Gastroesophageal sphincter (tissue), 4 donors: Measurements from ENCODE around the gene PARM1. TPM values are rescaled to one million over a fixed set of nuclear protein-coding genes. Genes with fewer than 3 reads are reported as not detected.

Experiments used
- ATAC-seq: fragments of 150-250 bp; one replicate; pipeline ENCODE4 v1.9.1; 2016; ENCODE audit warnings: mild to moderate bottlenecking, moderate library complexity
- H3K27ac ChIP-seq, 4 donors: fragments of 200-600 bp; sonication (generic) in 3 of 4; 1 replicate in 3 of 4; 2 replicates in 1 of 4; pipeline ENCODE4 v1.5.1; 2016 to 2019
- H3K27me3 ChIP-seq: fragments of 200-600 bp; sonication (generic); one replicate; pipeline ENCODE4 v1.5.1; 2019
- H3K36me3 ChIP-seq, 2 donors: fragments of 200-600 bp; sonication (generic); one replicate each; pipeline ENCODE4 v1.5.1; 2019; ENCODE audit warnings: control low read depth in 1 of 2
- H3K4me1 ChIP-seq, 3 donors: fragments of 200-600 bp; sonication (generic); 1 replicate in 2 of 3; 2 replicates in 1 of 3; pipeline ENCODE4 v1.5.1; 2016 to 2019; ENCODE audit warnings: control low read depth in 2 of 3
- H3K4me3 ChIP-seq, 2 donors: fragments of 200-600 bp; sonication (generic); one replicate each; pipeline ENCODE4 v1.5.1; 2019; ENCODE audit warnings: mild to moderate bottlenecking in 1 of 2, moderate library complexity in 1 of 2
- H3K9me3 ChIP-seq, 3 donors: fragments of 200-600 bp; sonication (generic); one replicate each; pipeline ENCODE4 v1.5.1; 2017 to 2019; ENCODE audit warnings: control low read depth in 2 of 3
- EP300 ChIP-seq: sonication (generic); formaldehyde crosslinking; IDR thresholded peaks from one replicate; pipeline ENCODE4 v1.6.1; 2017; ENCODE audit warnings: antibody characterized with exemption, mild to moderate bottlenecking
- POLR2A ChIP-seq, 2 donors: fragments of 450-650 bp; IDR thresholded peaks; one replicate each; pipeline ENCODE4 v1.6.1; 2017; ENCODE audit warnings: antibody characterized with exemption in 2 of 2, mild to moderate bottlenecking in 2 of 2, moderate library complexity in 1 of 2
- POLR2AphosphoS5 ChIP-seq: sonication (generic); formaldehyde crosslinking; IDR thresholded peaks from one replicate; pipeline ENCODE4 v1.6.1; 2017; ENCODE audit warnings: antibody characterized with exemption
- WGBS, 2 donors: methylation state at CpG; one replicate each; pipeline ENCODE4 v1.1.5; 2018; ENCODE audit warnings: low coverage in 1 of 2; 5-methylcytosine and 5-hydroxymethylcytosine counted together
- total RNA-seq, 4 donors: library from RNA; depleted of rRNA; stranded (reverse); fragments of >200 nt; gene quantifications; one replicate each; pipeline ENCODE4 v1.1.0, GENCODE V29; 2016
- TF ChIP-seq, protein P1 (sequence below), 4 experiments: fragments of 200-600 bp in 2 of 4; fragments of 450-650 bp in 2 of 4; sonication (generic) in 1 of 4; IDR thresholded peaks; one replicate each; pipeline ENCODE4 v1.5.1; 2017 to 2019; ENCODE audit warnings: antibody characterized with exemption in 4 of 4, mild to moderate bottlenecking in 2 of 4, moderate library complexity in 2 of 4

PARM1 gene
- total RNA-seq, 4 donors from 2014 or later: 17.7 to 24.1 (median 21.4) TPM

GRCh38 chr4:74997948-74998729, 65.2 kb downstream of the PARM1 start:
- 73% methylated on average over 3 of the region's 3 CpGs for WGBS, 2 donors
- Histone ChIP-seq H3K27me3 (no peaks in the 10 kb centered on the region), H3K36me3 (no peaks in the 10 kb centered on the region), H3K4me1 (peaks cover 0 to 8% (median 0%) of the 10 kb centered on the region in 3 donors), H3K4me3 (no peak overlapping the region), H3K27ac (no peak overlapping the region), H3K9me3 (peaks cover 0 to under 1% (median 0%) of the 10 kb centered on the region in 3 donors)
- ATAC-seq: no peak
- TF ChIP-seq POLR2A (IDR thresholded peaks at IDR 0.05): no peak
- TF ChIP-seq POLR2AphosphoS5: no peak
- TF ChIP-seq EP300: no peak
- TF ChIP-seq, protein P1, sequence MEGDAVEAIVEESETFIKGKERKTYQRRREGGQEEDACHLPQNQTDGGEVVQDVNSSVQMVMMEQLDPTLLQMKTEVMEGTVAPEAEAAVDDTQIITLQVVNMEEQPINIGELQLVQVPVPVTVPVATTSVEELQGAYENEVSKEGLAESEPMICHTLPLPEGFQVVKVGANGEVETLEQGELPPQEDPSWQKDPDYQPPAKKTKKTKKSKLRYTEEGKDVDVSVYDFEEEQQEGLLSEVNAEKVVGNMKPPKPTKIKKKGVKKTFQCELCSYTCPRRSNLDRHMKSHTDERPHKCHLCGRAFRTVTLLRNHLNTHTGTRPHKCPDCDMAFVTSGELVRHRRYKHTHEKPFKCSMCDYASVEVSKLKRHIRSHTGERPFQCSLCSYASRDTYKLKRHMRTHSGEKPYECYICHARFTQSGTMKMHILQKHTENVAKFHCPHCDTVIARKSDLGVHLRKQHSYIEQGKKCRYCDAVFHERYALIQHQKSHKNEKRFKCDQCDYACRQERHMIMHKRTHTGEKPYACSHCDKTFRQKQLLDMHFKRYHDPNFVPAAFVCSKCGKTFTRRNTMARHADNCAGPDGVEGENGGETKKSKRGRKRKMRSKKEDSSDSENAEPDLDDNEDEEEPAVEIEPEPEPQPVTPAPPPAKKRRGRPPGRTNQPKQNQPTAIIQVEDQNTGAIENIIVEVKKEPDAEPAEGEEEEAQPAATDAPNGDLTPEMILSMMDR (IDR thresholded peaks at IDR 0.05): no peak

DNA sequence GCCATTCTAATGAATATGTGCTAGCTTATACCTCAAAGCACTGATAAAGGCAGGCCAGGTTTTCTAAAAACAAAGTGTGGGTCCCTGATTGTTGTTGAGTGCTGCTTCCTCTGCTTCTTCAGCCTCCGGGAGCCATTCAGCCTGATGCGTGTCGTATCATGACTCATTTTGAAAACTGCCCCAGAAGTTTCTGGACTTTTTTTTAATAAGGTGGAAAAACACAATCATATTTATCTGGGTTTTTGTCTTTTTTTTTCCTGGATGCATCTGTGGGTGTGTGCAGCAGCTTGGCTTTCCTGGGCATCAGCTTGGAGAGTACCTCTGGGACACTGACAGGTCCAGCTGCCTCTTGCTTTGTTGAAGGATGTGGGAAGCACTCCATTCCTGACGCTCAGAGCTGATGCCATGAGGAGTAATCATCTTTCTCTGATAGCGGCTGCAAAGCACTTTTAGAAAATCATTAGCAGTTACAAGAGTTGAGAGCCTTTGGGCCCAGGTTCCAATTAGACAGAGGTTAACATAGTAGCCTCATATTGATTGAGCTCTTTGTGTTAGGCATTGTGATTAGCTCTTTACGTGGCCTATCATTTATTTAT, 66.9 kb downstream of the PARM1 start:
- H3K27ac ChIP-seq: no peak overlapping the region
- WGBS, 2 donors: 46 to 82% methylated on average over 4 to 6 of the region's 6 CpGs
- H3K27me3 ChIP-seq: no peaks in the 10 kb centered on the region
- TF ChIP-seq, protein P1 (IDR thresholded peaks at IDR 0.05): no peak
- TF ChIP-seq POLR2A (IDR thresholded peaks at IDR 0.05) (no peak), EP300 (no peak), POLR2AphosphoS5 (no peak)
- no peak overlapping the region for H3K4me3 ChIP-seq
- no peaks in the 10 kb centered on the region for H3K36me3 ChIP-seq
- peaks cover 0 to 8% (median 0%) of the 10 kb centered on the region in 3 donors for H3K4me1 ChIP-seq
- ATAC-seq: no peak
- H3K9me3 ChIP-seq: no peaks in the 10 kb centered on the region

DNA sequence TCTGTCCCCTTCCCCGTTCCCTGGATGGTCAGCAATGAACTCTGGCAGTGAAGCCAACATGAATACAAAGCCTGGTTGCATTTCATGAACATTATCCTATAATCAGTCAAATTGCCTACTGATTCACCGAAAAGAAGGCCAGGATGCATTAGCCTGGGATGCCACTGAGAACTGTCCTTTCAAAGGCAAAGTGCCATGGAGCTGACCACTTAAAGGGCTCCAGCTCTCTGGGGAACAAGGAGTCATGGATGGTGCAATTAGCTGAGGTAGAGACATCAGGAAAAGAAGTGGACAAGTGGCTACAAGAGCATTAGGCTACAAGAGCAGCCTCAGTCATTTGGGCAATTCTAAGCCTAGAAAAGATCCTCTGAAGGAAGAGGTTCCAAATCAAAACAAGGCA, 69.0 kb downstream of the PARM1 start:
- 100% methylated on average over 1 of the region's 2 CpGs; no CpG with 5 or more reads in 1 of the 2 donors for WGBS, 2 donors
- no peaks in the 10 kb centered on the region for H3K9me3 ChIP-seq
- no peak overlapping the region for H3K4me3 ChIP-seq
- no peak for ATAC-seq
- TF ChIP-seq, protein P1 (IDR thresholded peaks at IDR 0.05): no peak
- TF ChIP-seq POLR2A (IDR thresholded peaks at IDR 0.05): no peak
- no peak for TF ChIP-seq POLR2AphosphoS5
- TF ChIP-seq EP300: no peak
- no peaks in the 10 kb centered on the region for H3K27me3 ChIP-seq
- H3K27ac ChIP-seq: no peak overlapping the region
- peaks cover 0 to 8% (median 0%) of the 10 kb centered on the region in 3 donors for H3K4me1 ChIP-seq
- H3K36me3 ChIP-seq: no peaks in the 10 kb centered on the region

DNA sequence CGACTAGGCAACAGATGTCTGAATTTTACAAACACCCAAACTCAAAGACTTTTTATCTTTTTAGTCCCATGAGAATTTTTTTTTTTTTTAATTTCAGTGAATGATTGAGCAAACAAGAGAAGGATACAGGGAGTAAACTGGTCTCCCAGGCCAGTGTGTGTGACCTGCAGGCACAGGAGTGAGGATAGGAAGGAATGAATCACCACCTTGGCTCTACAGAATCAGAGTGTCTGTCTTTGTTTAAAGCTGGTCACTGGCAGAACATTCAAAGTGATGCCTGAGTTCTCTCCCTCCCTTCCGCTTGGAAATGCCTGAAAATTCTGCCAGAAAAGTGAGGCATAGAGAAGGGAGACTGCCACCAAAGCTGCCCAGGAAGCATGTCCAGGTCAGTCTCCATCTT, 69.5 kb downstream of the PARM1 start:
- peaks cover 0 to 1% (median 0%) of the 10 kb centered on the region in 3 donors for H3K9me3 ChIP-seq
- TF ChIP-seq, protein P1 (IDR thresholded peaks at IDR 0.05): no peak
- no peak for TF ChIP-seq POLR2A (IDR thresholded peaks at IDR 0.05)
- no peak for TF ChIP-seq POLR2AphosphoS5
- no peak for TF ChIP-seq EP300
- H3K27me3 ChIP-seq: no peaks in the 10 kb centered on the region
- peaks cover 0 to 8% (median 0%) of the 10 kb centered on the region in 3 donors for H3K4me1 ChIP-seq
- H3K36me3 ChIP-seq: no peaks in the 10 kb centered on the region
- no peak for ATAC-seq
- no peak overlapping the region for H3K27ac ChIP-seq
- no peak overlapping the region for H3K4me3 ChIP-seq
- 70 to 89% methylated on average over 1 to 2 of the region's 2 CpGs for WGBS, 2 donors
